ENCODE data around the gene PDCD10. TPM values are rescaled to one million over a fixed set of nuclear protein-coding genes. Genes with fewer than 3 reads are reported as not detected.

Gene PDCD10
- total and polyA plus RNA-seq, 2 experiments from 2014 or later, result 58.2 to 89.6 TPM

- Histone ChIP-seq H3K27ac (no peak overlapping the region), H3K4me1 (ENCODE audit: insufficient read depth) (no peaks in the 10 kb centered on the region), H3K9me2 (replicated peaks; ENCODE audit: insufficient read depth) (no peaks in the 10 kb centered on the region), H3K4me3 (no peak overlapping the region), H3K4me2 (no peak overlapping the region), H2AFZ (no peak overlapping the region), H3K27me3 (no peaks in the 10 kb centered on the region), H4K20me1 (ENCODE audit: insufficient read depth, poor library complexity, severe bottlenecking) (no peaks in the 10 kb centered on the region), H3K79me2 (no peaks in the 10 kb centered on the region), H3K9me3 (ENCODE audit: low read depth) (no peaks in the 10 kb centered on the region), H3K36me3 (replicated peaks; ENCODE audit: insufficient read depth, low read depth) (no peaks in the 10 kb centered on the region)
- no peak for TF ChIP-seq CTCF (IDR thresholded peaks at IDR 0.05; ENCODE audit: poor library complexity)
- TF ChIP-seq EZH2 (IDR thresholded peaks at IDR 0.05; ENCODE audit: borderline replicate concordance), result no peak
- TF ChIP-seq EZH2phosphoT487 (IDR thresholded peaks at IDR 0.05; ENCODE audit: low read depth, severe bottlenecking, unreplicated experiment), result no peak
- DNase-seq (ENCODE audit: low spot score), result no peak
- WGBS (ENCODE audit: low lambda C conversion rate, missing lambda C conversion rate), result 92% methylated on average over 1 of the region's 1 CpG
Observed at GRCh38 chr3:167777356-167777755, 42.7 kb upstream of the PDCD10 start.

- Histone ChIP-seq H3K36me3 (replicated peaks; ENCODE audit: insufficient read depth, low read depth) (no peaks in the 10 kb centered on the region), H3K4me2 (no peak overlapping the region), H4K20me1 (ENCODE audit: insufficient read depth, poor library complexity, severe bottlenecking) (no peaks in the 10 kb centered on the region), H3K9me3 (ENCODE audit: low read depth) (no peaks in the 10 kb centered on the region), H3K4me1 (ENCODE audit: insufficient read depth) (no peaks in the 10 kb centered on the region), H3K4me3 (no peak overlapping the region), H3K9me2 (replicated peaks; ENCODE audit: insufficient read depth) (no peaks in the 10 kb centered on the region), H2AFZ (no peak overlapping the region), H3K79me2 (no peaks in the 10 kb centered on the region), H3K27me3 (no peaks in the 10 kb centered on the region), H3K27ac (no peak overlapping the region)
- no peak for TF ChIP-seq EZH2phosphoT487 (IDR thresholded peaks at IDR 0.05; ENCODE audit: low read depth, severe bottlenecking, unreplicated experiment)
- no peak for TF ChIP-seq CTCF (IDR thresholded peaks at IDR 0.05; ENCODE audit: poor library complexity)
- no peak for TF ChIP-seq EZH2 (IDR thresholded peaks at IDR 0.05; ENCODE audit: borderline replicate concordance)
- WGBS (ENCODE audit: low lambda C conversion rate, missing lambda C conversion rate), result 60% methylated on average over 4 of the region's 4 CpGs
- DNase-seq (ENCODE audit: low spot score), result no peak
Observed at GRCh38 chr3:167776066-167776685, 41.5 kb upstream of the PDCD10 start.

GRCh38 chr3:167773584-167773983 is 38.9 kb upstream of the PDCD10 start:
- no peak for TF ChIP-seq CTCF (IDR thresholded peaks at IDR 0.05; ENCODE audit: poor library complexity)
- TF ChIP-seq EZH2 (IDR thresholded peaks at IDR 0.05; ENCODE audit: borderline replicate concordance), result no peak
- no peak for TF ChIP-seq EZH2phosphoT487 (IDR thresholded peaks at IDR 0.05; ENCODE audit: low read depth, severe bottlenecking, unreplicated experiment)
- Histone ChIP-seq H3K9me2 (replicated peaks; ENCODE audit: insufficient read depth) (no peaks in the 10 kb centered on the region), H3K4me1 (ENCODE audit: insufficient read depth) (no peaks in the 10 kb centered on the region), H3K27ac (no peak overlapping the region), H2AFZ (no peak overlapping the region), H3K79me2 (no peaks in the 10 kb centered on the region), H4K20me1 (ENCODE audit: insufficient read depth, poor library complexity, severe bottlenecking) (no peaks in the 10 kb centered on the region), H3K4me3 (no peak overlapping the region), H3K9me3 (ENCODE audit: low read depth) (no peaks in the 10 kb centered on the region), H3K27me3 (no peaks in the 10 kb centered on the region), H3K36me3 (replicated peaks; ENCODE audit: insufficient read depth, low read depth) (no peaks in the 10 kb centered on the region), H3K4me2 (no peak overlapping the region)
- WGBS (ENCODE audit: low lambda C conversion rate, missing lambda C conversion rate), result 72% methylated on average over 1 of the region's 1 CpG
- no peak for DNase-seq (ENCODE audit: low spot score)
